ENCODE data around the gene NELL1. TPM values are rescaled to one million over a fixed set of nuclear protein-coding genes. Genes with fewer than 3 reads are reported as not detected.

Gene NELL1
- total and polyA plus RNA-seq, 2 experiments from 2014 or later, result 2.1 to 7.7 TPM

- TF ChIP-seq, protein P1, sequence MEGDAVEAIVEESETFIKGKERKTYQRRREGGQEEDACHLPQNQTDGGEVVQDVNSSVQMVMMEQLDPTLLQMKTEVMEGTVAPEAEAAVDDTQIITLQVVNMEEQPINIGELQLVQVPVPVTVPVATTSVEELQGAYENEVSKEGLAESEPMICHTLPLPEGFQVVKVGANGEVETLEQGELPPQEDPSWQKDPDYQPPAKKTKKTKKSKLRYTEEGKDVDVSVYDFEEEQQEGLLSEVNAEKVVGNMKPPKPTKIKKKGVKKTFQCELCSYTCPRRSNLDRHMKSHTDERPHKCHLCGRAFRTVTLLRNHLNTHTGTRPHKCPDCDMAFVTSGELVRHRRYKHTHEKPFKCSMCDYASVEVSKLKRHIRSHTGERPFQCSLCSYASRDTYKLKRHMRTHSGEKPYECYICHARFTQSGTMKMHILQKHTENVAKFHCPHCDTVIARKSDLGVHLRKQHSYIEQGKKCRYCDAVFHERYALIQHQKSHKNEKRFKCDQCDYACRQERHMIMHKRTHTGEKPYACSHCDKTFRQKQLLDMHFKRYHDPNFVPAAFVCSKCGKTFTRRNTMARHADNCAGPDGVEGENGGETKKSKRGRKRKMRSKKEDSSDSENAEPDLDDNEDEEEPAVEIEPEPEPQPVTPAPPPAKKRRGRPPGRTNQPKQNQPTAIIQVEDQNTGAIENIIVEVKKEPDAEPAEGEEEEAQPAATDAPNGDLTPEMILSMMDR (IDR thresholded peaks at IDR 0.05; ENCODE audit: low read depth, low read length), result no peak
- H3K27ac ChIP-seq, result no peak overlapping the region
- no peaks in the 10 kb centered on the region for H3K4me1 ChIP-seq (ENCODE audit: low read depth)
- H3K9me3 ChIP-seq (ENCODE audit: low read depth), result no peaks in the 10 kb centered on the region
- H3K27me3 ChIP-seq, result no peaks in the 10 kb centered on the region
- no peak overlapping the region for H3K4me3 ChIP-seq
- no peaks in the 10 kb centered on the region for H3K36me3 ChIP-seq
- DNase-seq (ENCODE audit: low read depth in 1 of 2, low spot score in 1 of 2), result no peak
Observed at GRCh38 chr11:20634781-20635180, 34.6 kb upstream of the NELL1 start.

- TF ChIP-seq, protein P1 (IDR thresholded peaks at IDR 0.05; ENCODE audit: low read depth, low read length), result no peak
Observed at GRCh38 chr11:20638074-20638473, 31.3 kb upstream of the NELL1 start.

GRCh38 chr11:20639688-20640087 is 29.7 kb upstream of the NELL1 start:
- Histone ChIP-seq H3K4me3 (no peak overlapping the region), H3K27ac (no peak overlapping the region), H3K4me1 (ENCODE audit: low read depth) (no peaks in the 10 kb centered on the region), H3K9me3 (ENCODE audit: low read depth) (no peaks in the 10 kb centered on the region), H3K36me3 (no peaks in the 10 kb centered on the region), H3K27me3 (no peaks in the 10 kb centered on the region)
- TF ChIP-seq, protein P1 (IDR thresholded peaks at IDR 0.05; ENCODE audit: low read depth, low read length), result no peak
- DNase-seq (ENCODE audit: low read depth in 1 of 2, low spot score in 1 of 2), result no peak

More at GRCh38 chr11:20638074-20638473, 31.3 kb upstream of the NELL1 start:
- Histone ChIP-seq H3K36me3 (no peaks in the 10 kb centered on the region), H3K4me3 (no peak overlapping the region), H3K27ac (no peak overlapping the region), H3K4me1 (ENCODE audit: low read depth) (no peaks in the 10 kb centered on the region), H3K27me3 (no peaks in the 10 kb centered on the region), H3K9me3 (ENCODE audit: low read depth) (no peaks in the 10 kb centered on the region)
- DNase-seq (ENCODE audit: low read depth in 1 of 2, low spot score in 1 of 2), result no peak

GRCh38 chr11:20640401-20640800 is 29.0 kb upstream of the NELL1 start:
- no peak overlapping the region for H3K27ac ChIP-seq
- no peaks in the 10 kb centered on the region for H3K9me3 ChIP-seq (ENCODE audit: low read depth)
- no peaks in the 10 kb centered on the region for H3K4me1 ChIP-seq (ENCODE audit: low read depth)
- H3K27me3 ChIP-seq, result no peaks in the 10 kb centered on the region
- DNase-seq (ENCODE audit: low read depth in 1 of 2, low spot score in 1 of 2), result no peak
- TF ChIP-seq, protein P1 (IDR thresholded peaks at IDR 0.05; ENCODE audit: low read depth, low read length), result no peak
- no peak overlapping the region for H3K4me3 ChIP-seq
- no peaks in the 10 kb centered on the region for H3K36me3 ChIP-seq

GRCh38 chr11:20644360-20644759 is 25.0 kb upstream of the NELL1 start:
- DNase-seq (ENCODE audit: low read depth in 1 of 2, low spot score in 1 of 2), result no peak
- no peak overlapping the region for H3K27ac ChIP-seq
- no peaks in the 10 kb centered on the region for H3K4me1 ChIP-seq (ENCODE audit: low read depth)
- TF ChIP-seq, protein P1 (IDR thresholded peaks at IDR 0.05; ENCODE audit: low read depth, low read length), result no peak
- H3K36me3 ChIP-seq, result no peaks in the 10 kb centered on the region
- no peaks in the 10 kb centered on the region for H3K27me3 ChIP-seq
- no peak overlapping the region for H3K4me3 ChIP-seq
- no peaks in the 10 kb centered on the region for H3K9me3 ChIP-seq (ENCODE audit: low read depth)

Data from cardiac muscle cell (in vitro differentiated cells and primary cell).